SW 1271 (cell line): ENCODE results near the gene UBN2.
"Not testable (repeated sequence)": the region's sequence is repeated elsewhere in the genome, so short reads cannot be mapped to it uniquely, and the experiment has no call there.

Experiments
- DNase-seq, 2 experiments: peaks; one replicate each; lab custom pipeline; 2025; lab: John Stamatoyannopoulos, UW

Gene UBN2

GRCh38 chr7:139230774-139231512, at the start of gene UBN2:
UBN2 (plus strand) TSS chr7:139231237; CDS start chr7:139231485, 248 bp downstream.
- DNase-seq = peak; percentile 79 to 94

- no peak for DNase-seq
These were observed 49.6 kb upstream of the UBN2 start for GRCh38 chr7:139181404-139181803.

DNA sequence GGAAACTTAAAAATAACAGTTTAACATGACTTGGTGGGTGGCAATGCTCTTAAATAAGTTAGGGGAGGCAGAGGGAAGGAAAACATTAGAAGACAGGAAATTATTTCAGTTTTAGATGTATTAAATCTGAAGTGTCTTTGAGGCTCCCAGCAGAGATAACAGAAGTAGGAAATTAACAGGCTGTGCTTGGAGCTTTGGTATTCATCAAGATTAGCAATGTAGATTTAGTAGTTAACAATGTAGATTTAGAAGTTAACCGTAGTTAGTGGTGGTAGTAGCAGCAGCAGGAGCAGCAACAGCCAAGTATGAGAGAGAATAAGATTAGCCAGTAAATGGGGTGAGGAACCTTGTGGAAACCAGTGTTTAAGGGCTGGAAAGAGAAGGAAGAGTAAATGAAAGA, 48.7 kb upstream of the UBN2 start:
- DNase-seq = no peak

DNA sequence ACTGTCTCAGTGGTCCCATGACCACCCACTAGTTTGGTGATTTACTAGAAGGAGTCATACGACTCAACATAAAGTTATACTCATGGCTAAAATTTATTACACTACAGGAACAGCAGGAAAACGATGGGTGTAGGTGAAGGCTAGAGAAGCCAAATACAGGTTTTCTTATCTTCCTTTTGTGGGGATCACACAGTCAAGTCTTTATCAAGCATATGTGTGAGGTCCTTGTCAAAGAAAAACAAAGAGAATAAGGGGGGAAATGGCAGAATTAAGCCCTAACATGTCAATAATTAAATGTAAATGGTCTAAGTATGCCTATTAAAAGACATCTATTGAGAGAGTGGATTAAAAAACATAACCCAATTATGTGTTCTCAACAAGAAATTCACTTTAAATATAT, 47.8 kb upstream of the UBN2 start:
- no peak for DNase-seq

GRCh38 chr7:139183878-139184338, 47.1 kb upstream of the UBN2 start:
- DNase-seq = no peak

DNA sequence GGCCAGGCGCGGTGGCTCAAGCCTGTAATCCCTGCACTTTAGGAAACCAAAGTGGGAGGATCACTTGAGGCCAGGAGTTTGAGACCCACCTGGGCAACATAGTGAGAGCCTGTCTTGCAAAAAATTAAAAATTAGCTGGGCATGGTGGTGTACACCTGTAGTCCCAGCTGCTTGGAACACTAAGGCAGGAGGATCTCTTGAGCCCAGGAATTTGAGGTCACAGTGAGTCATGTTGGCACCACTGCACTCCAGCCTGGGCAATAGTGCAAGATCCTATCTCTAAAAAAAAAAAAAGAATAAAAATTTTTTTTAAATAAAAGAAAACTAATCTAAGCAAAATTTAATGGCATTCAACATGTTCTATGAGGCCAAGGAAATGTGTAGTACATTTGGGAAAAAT, 44.9 kb upstream of the UBN2 start:
- DNase-seq = no peak

- DNase-seq = no peak
These were observed 41.7 kb upstream of the UBN2 start for GRCh38 chr7:139189357-139189756.

GRCh38 chr7:139192014-139192706, 38.9 kb upstream of the UBN2 start:
- DNase-seq = no peak

GRCh38 chr7:139200382-139200781, 30.7 kb upstream of the UBN2 start:
- DNase-seq = no peak

DNA sequence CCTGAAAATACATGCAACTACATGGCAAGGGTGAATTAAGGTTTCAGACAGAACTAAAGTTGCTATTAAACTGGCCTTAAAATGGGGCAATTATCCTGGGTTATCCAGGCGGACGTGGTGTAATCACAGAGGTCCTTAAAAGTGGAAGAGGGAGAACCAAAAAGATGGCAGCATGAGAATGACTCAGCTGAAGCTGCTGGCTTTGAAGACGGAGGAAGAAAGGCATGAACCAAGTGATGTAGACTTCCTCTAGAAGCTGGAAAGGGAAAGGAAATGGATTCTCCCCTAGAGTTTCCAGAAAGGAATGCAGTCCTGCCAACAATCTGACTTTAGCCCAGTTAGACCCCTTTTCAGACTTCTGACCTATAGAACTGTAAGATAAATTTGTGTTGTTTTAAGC, 27.0 kb upstream of the UBN2 start:
- no peak for DNase-seq

DNA sequence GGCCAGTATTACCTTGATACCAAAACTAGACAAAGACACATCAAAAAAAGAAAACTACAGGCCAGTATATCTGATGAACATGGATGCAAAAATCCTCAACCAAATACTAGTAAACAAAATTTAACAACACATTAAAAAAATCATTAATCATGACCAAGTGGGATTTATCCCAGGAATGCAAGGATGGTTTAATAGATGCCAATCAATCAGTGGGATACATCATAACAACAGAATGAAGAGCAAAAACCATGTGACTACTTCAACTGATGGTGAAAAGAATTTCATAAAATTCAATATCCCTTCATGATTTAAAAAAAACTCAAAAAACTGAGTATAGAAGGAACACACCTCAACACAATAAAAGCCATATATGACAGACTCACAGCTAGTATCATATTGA, 25.2 kb upstream of the UBN2 start:
- no peak for DNase-seq

DNA sequence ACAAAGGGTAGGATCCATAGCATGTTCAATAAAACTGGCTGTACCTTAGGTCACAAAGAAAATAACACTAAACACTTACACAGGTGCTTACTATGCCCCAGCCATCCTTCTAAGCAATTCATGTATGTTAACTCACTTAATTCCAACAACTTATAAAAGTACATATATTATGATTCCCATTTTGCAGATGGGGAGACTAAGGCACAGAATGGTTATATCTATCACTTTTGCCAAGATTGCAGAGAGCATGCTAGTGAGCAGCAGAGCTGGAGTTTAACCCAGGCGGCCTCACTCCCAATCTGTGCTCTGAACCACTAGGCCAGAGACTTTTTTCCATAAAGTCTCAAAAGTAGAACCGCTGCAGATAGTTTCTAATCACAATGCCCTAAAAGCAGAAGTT, 18.9 kb upstream of the UBN2 start:
- no peak for DNase-seq

DNA sequence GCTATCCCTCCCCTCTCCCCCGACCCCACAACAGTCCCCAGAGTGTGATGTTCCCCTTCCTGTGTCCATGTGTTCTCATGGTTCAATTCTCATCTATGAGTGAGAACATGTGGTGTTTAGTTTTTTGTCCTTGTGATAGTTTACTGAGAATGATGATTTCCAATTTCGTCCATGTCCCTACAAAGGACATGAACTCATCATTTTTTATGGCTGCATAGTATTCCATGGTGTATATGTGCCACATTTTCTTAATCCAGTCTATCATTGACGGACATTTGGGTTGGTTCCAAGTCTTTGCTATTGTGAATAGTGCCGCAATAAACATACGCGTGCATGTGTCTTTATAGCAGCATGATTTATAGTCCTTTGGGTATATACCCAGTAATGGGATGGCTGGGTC, 17.5 kb upstream of the UBN2 start:
- not testable (repeated sequence) for DNase-seq

DNA sequence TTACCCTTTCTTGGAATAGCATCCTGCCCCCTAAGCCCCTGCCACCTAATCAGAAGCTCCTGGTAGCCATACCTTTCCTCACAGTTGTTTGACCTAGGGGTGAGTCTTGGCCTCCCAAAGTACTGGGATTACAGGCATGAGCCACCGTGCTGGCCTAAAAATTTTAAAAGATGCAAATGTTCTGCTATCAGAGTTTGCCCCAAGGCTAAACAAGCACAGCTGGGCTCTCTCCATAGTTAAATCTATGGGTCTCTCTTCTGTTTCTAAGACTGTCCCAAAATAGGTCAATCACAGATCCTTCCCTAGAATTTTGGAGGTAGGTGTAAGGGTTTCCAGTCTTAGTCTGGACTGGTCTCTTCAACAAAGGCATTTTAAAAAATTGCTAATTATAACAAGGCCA, 12.9 kb upstream of the UBN2 start:
- DNase-seq = no peak

DNA sequence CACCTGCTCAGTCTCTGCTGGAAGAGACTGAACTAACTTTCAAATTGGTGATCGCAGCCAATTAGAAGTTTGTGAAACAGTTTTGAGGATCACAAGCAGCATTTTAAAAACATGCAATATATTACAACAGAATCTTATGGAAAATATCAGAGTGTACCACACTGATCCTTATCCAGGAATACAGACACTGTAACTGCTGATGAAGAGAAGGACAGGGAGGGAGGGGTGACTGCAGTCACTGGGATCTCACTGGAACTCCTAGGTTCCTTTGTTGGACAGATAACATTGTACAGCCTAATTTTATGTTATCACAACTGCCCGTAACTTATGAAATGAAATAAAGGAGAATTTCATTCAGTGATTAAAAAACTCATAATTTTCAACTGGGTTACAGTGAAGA, 6.8 kb upstream of the UBN2 start:
- DNase-seq = no peak

DNA sequence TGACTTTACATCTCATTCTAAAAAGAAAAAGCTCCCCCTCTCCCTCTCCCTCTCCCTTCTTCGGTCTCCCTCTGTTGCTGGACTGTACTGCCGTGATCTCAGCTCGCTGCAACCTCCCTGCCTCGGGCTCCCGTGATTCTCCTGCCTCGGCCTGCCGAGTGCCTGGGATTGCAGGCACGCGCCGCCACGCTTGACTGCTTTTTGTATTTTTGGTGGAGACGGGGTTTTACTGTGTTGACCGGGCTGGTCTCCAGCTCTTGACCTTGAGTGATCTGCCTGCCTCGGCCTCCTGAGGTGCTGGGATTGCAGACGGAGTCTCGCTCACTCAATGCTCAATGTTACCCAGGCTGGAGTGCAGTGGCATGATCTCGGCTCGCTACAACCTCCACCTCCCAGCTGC, 6.2 kb upstream of the UBN2 start:
- not testable (repeated sequence) for DNase-seq

- DNase-seq = not testable (repeated sequence)
These were observed 5.5 kb upstream of the UBN2 start for GRCh38 chr7:139225286-139226157.

GRCh38 chr7:139226158-139226515, 4.9 kb upstream of the UBN2 start:
- DNase-seq = not testable (repeated sequence)

- DNase-seq = not testable (repeated sequence)
These were observed 4.0 kb upstream of the UBN2 start for GRCh38 chr7:139226988-139227488.

- DNase-seq = no peak
These were observed 1.0 kb upstream of the UBN2 start for GRCh38 chr7:139230023-139230422.

- DNase-seq = no peak
These were observed 608 bp upstream of the UBN2 start for GRCh38 chr7:139230484-139230773.

- DNase-seq = peak in 1 of 2 experiments; percentile 13
These were observed 708 bp downstream of the UBN2 start for GRCh38 chr7:139231513-139232376.
